Activated CD4-positive, CD25-positive, alpha-beta regulatory T cell treated with anti-CD3 and anti-CD28 coated beads, Interleukin-2, amount 50 U/mL, for 16 hours (primary cell): Measurements from ENCODE around the gene TBX15.
"Not testable (repeated sequence)": the region's sequence is repeated elsewhere in the genome, so short reads cannot be mapped to it uniquely, and the experiment has no call there.

Experiments used
- DNase-seq: peaks from one replicate; pipeline ENCODE4 v3.0.0-alpha.2; 2020; ENCODE audit warnings: low read depth, low spot score

TBX15 gene

DNA sequence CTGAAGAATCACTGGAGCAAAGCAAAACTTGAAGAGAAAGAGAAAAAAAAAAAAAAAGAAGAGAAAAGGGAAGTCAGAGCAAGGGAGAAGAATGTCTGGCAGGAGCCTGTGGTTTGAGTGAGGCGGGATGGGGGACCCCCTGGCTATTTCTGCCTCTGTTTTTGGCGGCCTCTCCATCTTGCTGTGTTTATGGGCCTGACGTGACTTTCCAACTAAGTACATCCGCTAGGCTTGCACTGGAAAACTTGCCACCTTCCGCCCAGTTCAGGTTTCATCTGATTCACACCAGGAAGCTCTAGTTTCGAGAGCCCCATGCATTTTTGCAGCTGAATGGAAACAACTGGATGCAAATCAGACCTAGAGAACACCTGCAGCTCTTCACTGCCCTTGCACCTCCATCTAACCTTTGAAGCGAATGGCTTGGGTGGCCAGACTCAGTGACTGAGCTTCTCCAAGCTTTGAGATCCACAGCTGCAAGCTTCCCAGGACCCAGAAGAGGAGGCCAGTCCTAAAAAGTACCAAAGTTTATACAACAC lies 28.0 kb downstream of the TBX15 start:
- no peak for DNase-seq

GRCh38 chr1:118958937-118959631 lies 29.1 kb downstream of the TBX15 start:
- DNase-seq = no peak

- no peak for DNase-seq
Observed at GRCh38 chr1:118958140-118958539, 30.0 kb downstream of the TBX15 start.

GRCh38 chr1:118957579-118957978 lies 30.6 kb downstream of the TBX15 start:
- not testable (repeated sequence) for DNase-seq

- no peak for DNase-seq
Observed at GRCh38 chr1:118954301-118954905, 33.7 kb downstream of the TBX15 start.

DNA sequence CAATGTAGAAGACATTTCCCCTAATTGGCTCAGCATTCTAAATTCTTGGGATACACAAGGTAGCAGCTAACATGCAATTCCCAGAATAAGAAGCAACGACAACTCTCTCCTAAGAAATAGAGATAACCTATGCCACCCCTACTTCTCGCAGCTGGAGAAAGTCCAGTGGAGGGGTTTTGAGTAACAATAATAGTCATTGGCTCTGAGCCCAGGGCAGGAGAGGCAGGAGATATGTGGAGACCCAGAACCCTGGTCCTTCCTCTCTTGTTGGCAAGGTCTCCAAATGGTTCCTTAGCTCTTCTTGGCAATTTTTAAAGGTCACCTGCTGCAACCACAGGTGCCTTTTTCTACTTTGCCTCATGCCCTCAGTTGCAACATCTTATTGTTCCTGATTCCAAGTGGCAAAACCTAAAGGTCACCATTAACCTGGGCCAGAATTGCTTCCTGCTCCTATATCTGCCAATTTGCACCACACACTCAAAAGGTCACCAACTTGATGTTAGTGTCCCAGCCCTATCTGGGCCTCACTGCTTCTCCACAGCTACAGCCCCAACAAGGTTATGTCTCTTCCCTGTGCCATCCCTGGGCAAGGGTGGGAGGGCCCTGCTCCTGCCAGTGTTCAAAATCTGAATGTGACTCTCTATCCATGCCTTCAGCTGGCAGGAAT lies 36.7 kb downstream of the TBX15 start:
- DNase-seq = no peak

- no peak for DNase-seq
Observed at GRCh38 chr1:118949315-118949714, 38.8 kb downstream of the TBX15 start.

- DNase-seq = no peak
Observed at GRCh38 chr1:118948846-118949245, 39.3 kb downstream of the TBX15 start.

DNA sequence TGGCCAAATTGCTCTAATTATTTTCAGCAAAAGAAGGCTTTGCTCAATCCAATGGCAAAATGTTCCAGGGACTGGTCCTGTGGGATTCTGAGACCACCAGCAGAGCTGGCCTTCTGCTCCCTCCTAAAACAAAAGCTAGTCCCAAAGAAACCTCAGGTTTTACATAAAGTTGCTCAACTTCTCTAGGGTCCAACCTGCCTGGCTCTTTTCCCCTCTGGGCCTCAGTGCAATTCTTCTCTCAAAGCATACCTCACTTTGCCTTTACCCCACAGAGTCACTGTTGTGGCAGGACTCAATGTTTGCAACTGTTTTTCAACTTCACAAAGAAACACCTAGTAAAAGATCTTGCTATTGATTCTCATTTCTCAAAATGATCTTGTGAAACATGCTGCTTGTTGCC lies 39.8 kb downstream of the TBX15 start:
- no peak for DNase-seq

GRCh38 chr1:118947790-118948189 lies 40.4 kb downstream of the TBX15 start:
- no peak for DNase-seq

DNA sequence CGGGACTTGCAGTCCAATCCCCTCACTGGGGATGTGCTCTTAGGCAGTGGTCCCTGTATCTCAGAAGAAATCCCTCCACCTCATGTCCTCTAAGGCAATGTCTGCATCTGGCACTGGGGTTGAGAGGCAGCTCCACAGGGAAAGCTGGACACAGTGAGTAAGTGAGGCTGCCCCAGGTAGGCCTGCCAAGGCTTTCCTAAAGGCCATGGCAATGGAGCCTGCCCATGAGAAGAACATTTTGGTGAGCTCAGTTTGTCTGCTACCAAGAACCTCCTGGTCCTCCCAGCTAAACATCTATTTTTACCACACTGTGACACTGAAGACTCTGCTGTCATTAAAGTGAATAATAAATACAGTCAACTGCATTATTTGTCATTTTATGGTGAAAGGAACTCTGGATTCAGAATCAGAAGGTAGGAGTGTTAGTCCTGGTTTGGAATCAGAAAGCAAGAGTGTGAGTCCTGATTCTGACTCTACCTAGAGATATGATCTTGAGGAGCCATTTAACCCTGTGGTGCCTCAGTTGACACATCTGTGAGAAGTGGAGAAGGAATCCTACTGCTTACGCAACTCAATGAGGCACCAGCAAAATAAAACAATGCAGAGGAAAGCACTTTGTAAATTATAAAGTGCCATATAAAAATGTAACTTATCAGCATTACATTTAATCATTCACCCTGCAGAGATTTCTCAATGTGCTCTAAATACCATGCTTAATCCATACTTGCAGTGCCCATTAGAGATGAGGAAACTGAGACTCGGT lies 41.0 kb downstream of the TBX15 start:
- no peak for DNase-seq

DNA sequence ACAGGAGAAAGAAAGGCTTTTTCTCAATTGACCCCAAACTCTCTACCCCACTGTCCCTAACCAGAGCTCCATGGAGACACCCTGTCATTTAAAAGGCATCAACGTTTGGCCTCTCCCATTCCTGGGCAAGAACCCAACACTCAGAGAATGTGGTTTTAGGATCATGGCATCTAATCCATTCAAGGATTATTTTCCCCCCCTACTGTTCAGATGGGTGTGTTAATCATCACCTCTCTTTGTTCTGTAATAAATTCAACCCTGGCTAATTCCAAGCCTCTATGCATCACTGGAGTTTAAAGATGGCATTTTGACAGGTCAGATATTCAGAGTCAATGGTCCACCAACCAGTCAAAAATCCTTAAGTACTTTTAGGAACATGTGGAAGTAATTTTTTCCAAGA lies 42.7 kb downstream of the TBX15 start:
- no peak for DNase-seq

DNA sequence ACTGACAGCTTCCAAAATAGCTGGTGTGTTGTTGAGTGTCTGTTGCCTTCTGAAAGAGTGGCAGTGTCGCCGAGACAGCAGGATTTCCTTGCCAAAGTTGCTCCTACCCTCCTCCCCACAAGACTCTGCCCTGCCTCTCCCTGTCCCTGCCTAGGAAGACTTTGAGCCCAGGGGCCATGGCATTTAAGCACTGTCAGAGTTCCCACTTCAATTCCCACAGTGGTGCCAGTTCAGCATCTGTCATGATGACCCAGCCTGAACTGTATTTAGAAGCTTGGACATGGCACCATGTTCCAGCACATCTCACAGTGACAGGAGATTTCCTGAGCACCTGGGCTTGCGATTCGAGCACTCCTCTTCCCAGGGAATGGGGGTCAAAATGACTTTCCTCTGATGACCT lies 43.6 kb downstream of the TBX15 start:
- no peak for DNase-seq

- no peak for DNase-seq
Observed at GRCh38 chr1:118944133-118944532, 44.0 kb downstream of the TBX15 start.

- DNase-seq = no peak
Observed at GRCh38 chr1:118940957-118941356, 47.2 kb downstream of the TBX15 start.

DNA sequence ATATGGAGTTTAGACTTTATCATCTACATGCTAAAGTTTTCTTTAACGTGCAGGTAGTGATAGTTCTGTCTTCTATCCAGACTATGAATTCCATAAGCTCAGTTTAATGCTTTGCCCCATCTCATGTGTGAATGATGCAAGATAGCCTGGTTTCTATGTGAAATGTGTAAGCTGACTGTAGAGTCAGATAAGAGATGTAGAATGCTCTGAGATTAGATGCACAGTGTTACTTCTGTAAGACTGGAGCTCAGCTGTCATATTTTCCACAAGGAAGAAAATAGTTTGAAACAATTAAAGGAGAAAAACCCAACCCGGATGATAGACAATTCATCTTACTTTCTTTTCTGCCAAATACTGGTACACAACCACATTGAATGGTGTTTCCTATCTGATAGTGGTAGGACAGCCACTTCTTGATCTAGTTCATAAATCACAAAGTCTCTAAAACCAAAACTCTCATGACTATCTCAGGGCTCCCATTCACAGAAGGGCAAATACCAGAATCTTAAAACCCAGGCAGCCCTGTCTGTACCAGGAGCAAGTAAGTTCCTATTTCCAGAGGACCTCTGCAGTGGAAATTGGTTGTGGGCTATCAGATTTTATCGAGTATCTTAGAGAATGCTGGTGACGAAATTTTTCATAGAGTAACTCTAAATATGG lies 50.6 kb downstream of the TBX15 start:
- DNase-seq = no peak

GRCh38 chr1:118934706-118935105 lies 53.4 kb downstream of the TBX15 start:
- DNase-seq = no peak

DNA sequence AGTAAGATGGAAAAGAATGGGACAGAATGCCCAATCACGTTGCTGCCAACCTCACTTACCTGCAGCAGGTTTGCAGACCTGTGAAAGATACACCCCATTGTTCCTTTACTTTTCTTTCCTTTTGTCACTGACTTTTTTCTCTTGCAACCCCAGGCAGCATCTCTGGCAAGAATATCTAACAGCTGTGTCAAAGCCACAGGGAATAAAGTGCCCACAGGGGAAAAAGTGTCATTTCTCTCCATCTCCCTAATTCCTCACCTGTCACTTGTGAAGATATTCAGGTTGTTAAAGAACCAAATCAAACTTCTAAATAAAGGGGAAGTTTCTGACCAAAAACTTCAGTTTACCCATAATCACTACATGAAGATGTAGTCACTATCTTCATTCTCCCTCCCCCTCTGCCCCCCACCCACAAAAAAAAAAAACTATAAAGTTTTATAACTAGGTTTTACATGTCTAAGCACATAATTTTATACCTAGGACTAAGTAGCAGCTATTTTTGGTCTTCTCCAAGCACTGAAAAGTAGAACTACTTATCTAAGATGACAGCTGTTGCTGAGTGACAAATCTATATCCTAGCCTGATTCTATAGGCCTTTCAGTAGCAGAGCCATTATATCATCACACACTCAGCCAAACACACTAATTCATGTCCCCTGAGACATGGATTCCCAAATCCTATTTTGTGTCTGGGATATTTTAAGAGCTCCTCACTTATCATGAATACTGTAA lies 54.9 kb downstream of the TBX15 start:
- no peak for DNase-seq

GRCh38 chr1:118931876-118932275 lies 56.3 kb downstream of the TBX15 start:
- no peak for DNase-seq

GRCh38 chr1:118928739-118929554 lies 59.2 kb downstream of the TBX15 start:
- no peak for DNase-seq
